SU-DHL-6 (cell line): ENCODE measurements around the gene RBM26.

Experiments
- H2AFZ ChIP-seq: fragments of 200-600 bp; sonication (generic); 2 replicates; pipeline ENCODE4 v1.6.1; 2014; ENCODE audit warnings: low read depth, mild to moderate bottlenecking, moderate library complexity, mixed read lengths, antibody characterized with exemption, low read length; ENCODE audit not compliant: severe bottlenecking
- H3F3A ChIP-seq: fragments of 200-600 bp; shearing (Covaris generic); 2 replicates; pipeline ENCODE4 v1.6.0; 2016; ENCODE audit warnings: antibody characterized with exemption, mild to moderate bottlenecking; ENCODE audit not compliant: insufficient read depth
- H3K27ac ChIP-seq: fragments of 200-600 bp; sonication (generic); 2 replicates; pipeline ENCODE4 v1.5.1; 2016; ENCODE audit warnings: low read depth, mild to moderate bottlenecking, low read length, moderate library complexity, mixed read lengths
- H3K27me3 ChIP-seq: fragments of 200-600 bp; sonication (generic), shearing (Covaris generic); 2 replicates; pipeline ENCODE4 v1.6.0; 2014; ENCODE audit warnings: mild to moderate bottlenecking, low read length
- H3K36me3 ChIP-seq: fragments of 200-600 bp; sonication (generic); 2 replicates; pipeline ENCODE4 v1.6.1; 2014; ENCODE audit warnings: mild to moderate bottlenecking, low read length, mixed read lengths
- H3K4me2 ChIP-seq: fragments of 300-600, 200-600 bp; shearing (Covaris generic), sonication (generic); 2 replicates; pipeline ENCODE4 v1.6.0; 2014; ENCODE audit warnings: low read length, low read depth, mild to moderate bottlenecking; ENCODE audit not compliant: poor library complexity, severe bottlenecking
- H3K4me3 ChIP-seq: fragments of 200-600 bp; sonication (generic); 2 replicates; pipeline ENCODE4 v1.5.1; 2014; ENCODE audit warnings: antibody characterized with exemption, low read length, mild to moderate bottlenecking, mixed read lengths; ENCODE audit not compliant: insufficient read depth, poor library complexity, severe bottlenecking
- H3K79me2 ChIP-seq: fragments of 200-600 bp; sonication (generic); 2 replicates; pipeline ENCODE4 v1.6.1; 2014; ENCODE audit warnings: mild to moderate bottlenecking, low read length, moderate library complexity; ENCODE audit not compliant: insufficient read depth
- H3K9ac ChIP-seq: fragments of 200-600 bp; sonication (generic); 2 replicates; pipeline ENCODE4 v1.7.0; 2014; ENCODE audit warnings: mild to moderate bottlenecking, low read length
- H3K9me2 ChIP-seq: fragments of 200-600 bp; sonication (generic); replicated peaks from 2 replicates; pipeline ENCODE4 v1.6.1; 2014; ENCODE audit warnings: low read length; ENCODE audit not compliant: insufficient read depth
- H3K9me3 ChIP-seq: fragments of 200-600 bp; sonication (generic); 2 replicates; pipeline ENCODE4 v1.6.1; 2014; ENCODE audit warnings: low read length, mixed read lengths; ENCODE audit not compliant: insufficient read depth
- H4K20me1 ChIP-seq: fragments of 200-600 bp; sonication (generic); 2 replicates; pipeline ENCODE4 v1.6.1; 2014; ENCODE audit warnings: low read depth, mild to moderate bottlenecking, antibody characterized with exemption, low read length, moderate library complexity, mixed read lengths
- EZH2phosphoT487 ChIP-seq: fragments of 200-600 bp; sonication (generic), shearing (Covaris generic); conservative IDR thresholded peaks from 2 replicates; pipeline ENCODE4 v1.6.1; 2018; ENCODE audit warnings: mild to moderate bottlenecking, antibody characterized with exemption, low read length, moderate library complexity, mixed read lengths
- TF ChIP-seq, protein P1 (sequence below): fragments of 200-600 bp; sonication (generic); IDR thresholded peaks from one replicate; pipeline ENCODE4 v1.5.1; 2017; ENCODE audit warnings: antibody characterized with exemption, mild to moderate bottlenecking, low read length, moderate library complexity; ENCODE audit not compliant: insufficient read depth, poor library complexity, severe bottlenecking

Gene RBM26

DNA sequence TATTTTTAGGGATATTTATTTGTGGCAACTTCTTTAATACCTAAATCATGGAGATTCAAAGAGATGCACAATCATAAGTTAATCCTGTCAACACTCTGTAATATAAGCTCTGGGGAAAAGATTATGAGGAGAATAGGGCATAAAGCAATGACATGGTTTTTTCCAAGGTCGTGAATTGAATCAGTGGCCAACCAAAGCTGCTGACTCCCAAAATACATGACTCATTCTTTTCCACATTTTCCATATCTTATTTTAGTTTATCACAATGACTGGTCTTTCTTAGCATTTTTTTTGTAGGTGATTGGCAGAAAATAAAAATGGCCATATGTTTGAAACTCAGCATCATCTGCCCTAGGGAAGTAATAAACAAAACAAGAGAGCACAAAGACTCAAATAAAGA is 28.5 kb upstream of the RBM26 start:
- Histone ChIP-seq H3K27ac (no peak overlapping the region), H3K9me2 (no peaks in the 10 kb centered on the region), H4K20me1 (no peaks in the 10 kb centered on the region), H3K9ac (no peak overlapping the region), H3K4me2 (no peak overlapping the region), H3K9me3 (no peaks in the 10 kb centered on the region), H3K79me2 (no peaks in the 10 kb centered on the region), H3K27me3 (no peaks in the 10 kb centered on the region), H3F3A (no peaks in the 10 kb centered on the region), H2AFZ (no peak overlapping the region), H3K4me3 (no peak overlapping the region), H3K36me3 (no peaks in the 10 kb centered on the region)
- TF ChIP-seq, protein P1, sequence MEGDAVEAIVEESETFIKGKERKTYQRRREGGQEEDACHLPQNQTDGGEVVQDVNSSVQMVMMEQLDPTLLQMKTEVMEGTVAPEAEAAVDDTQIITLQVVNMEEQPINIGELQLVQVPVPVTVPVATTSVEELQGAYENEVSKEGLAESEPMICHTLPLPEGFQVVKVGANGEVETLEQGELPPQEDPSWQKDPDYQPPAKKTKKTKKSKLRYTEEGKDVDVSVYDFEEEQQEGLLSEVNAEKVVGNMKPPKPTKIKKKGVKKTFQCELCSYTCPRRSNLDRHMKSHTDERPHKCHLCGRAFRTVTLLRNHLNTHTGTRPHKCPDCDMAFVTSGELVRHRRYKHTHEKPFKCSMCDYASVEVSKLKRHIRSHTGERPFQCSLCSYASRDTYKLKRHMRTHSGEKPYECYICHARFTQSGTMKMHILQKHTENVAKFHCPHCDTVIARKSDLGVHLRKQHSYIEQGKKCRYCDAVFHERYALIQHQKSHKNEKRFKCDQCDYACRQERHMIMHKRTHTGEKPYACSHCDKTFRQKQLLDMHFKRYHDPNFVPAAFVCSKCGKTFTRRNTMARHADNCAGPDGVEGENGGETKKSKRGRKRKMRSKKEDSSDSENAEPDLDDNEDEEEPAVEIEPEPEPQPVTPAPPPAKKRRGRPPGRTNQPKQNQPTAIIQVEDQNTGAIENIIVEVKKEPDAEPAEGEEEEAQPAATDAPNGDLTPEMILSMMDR = no peak
- no peak for TF ChIP-seq EZH2phosphoT487

DNA sequence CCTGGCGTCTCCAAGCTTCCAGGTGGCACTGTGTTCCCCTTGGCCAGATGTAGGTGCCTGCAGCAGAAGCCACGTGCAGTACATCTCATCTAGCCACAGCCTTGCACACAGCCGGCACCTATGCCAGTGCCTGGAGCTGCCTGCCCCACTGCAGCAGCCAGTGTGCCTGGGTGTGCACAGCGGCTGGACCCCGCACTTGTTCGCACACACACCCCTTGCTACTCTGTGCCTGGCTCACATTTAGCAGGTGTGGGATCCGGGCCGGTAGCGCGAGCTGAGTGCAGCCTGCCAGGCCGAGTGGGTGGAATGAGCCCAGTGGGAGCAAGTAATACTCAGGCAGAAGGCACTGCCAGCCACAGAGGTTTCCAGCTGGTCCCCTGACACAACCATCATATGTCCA is 26.9 kb upstream of the RBM26 start:
- H3K4me3 ChIP-seq = no peak overlapping the region
- H3K4me2 ChIP-seq = no peak overlapping the region
- H3F3A ChIP-seq = no peaks in the 10 kb centered on the region
- H3K79me2 ChIP-seq = no peaks in the 10 kb centered on the region
- H3K9me3 ChIP-seq = no peaks in the 10 kb centered on the region
- no peak overlapping the region for H2AFZ ChIP-seq
- H3K36me3 ChIP-seq = no peaks in the 10 kb centered on the region
- TF ChIP-seq EZH2phosphoT487 = no peak
- TF ChIP-seq, protein P1 = no peak
- H4K20me1 ChIP-seq = no peaks in the 10 kb centered on the region
- H3K9me2 ChIP-seq = no peaks in the 10 kb centered on the region
- H3K27ac ChIP-seq = no peak overlapping the region
- no peaks in the 10 kb centered on the region for H3K27me3 ChIP-seq
- no peak overlapping the region for H3K9ac ChIP-seq

DNA sequence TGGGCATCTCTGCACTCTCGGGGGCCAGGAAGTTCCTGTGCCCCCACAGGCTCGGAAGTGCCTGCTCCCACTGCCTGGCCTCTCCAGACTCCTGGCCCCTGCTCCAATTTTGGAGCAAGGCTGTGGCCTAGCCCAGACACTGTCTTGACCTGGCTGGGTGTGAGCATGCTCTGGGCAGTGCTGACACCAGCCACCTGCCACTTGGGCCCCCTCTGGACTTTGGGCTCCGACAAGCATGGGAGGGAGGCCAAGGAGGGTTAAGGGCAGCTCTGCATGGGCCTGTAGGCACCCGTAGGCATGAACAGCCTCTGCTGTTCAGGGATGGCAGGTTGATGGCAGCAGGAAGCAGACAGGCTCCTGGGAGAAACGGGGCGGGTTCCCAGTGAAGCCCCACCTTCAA is 26.0 kb upstream of the RBM26 start:
- no peaks in the 10 kb centered on the region for H3K36me3 ChIP-seq
- H3K9me3 ChIP-seq = no peaks in the 10 kb centered on the region
- H3K27ac ChIP-seq = no peak overlapping the region
- no peak overlapping the region for H3K4me3 ChIP-seq
- H3K9ac ChIP-seq = no peak overlapping the region
- H2AFZ ChIP-seq = no peak overlapping the region
- no peak overlapping the region for H3K4me2 ChIP-seq
- no peaks in the 10 kb centered on the region for H3K79me2 ChIP-seq
- no peaks in the 10 kb centered on the region for H4K20me1 ChIP-seq
- H3K27me3 ChIP-seq = no peaks in the 10 kb centered on the region
- no peaks in the 10 kb centered on the region for H3F3A ChIP-seq
- TF ChIP-seq EZH2phosphoT487 = no peak
- TF ChIP-seq, protein P1 = no peak
- no peaks in the 10 kb centered on the region for H3K9me2 ChIP-seq
